Parathyroid adenoma (tissue), 2 donors: Measurements from ENCODE around the gene CNTN2.

Experiments used
- H2AFZ ChIP-seq: fragments of 300-600 bp; sonication (generic); one replicate; pipeline ENCODE4 v1.7.0; 2017; ENCODE audit warnings: antibody characterized with exemption, mild to moderate bottlenecking
- H3K27ac ChIP-seq: fragments of 300-600 bp; sonication (generic); one replicate; pipeline ENCODE4 v1.7.0; 2017
- H3K27me3 ChIP-seq: fragments of 300-600 bp; sonication (generic); one replicate; pipeline ENCODE4 v1.7.0; 2017; ENCODE audit warnings: low read length; ENCODE audit not compliant: control insufficient read depth, insufficient read depth
- H3K36me3 ChIP-seq: fragments of 300-600 bp; sonication (generic); one replicate; pipeline ENCODE4 v1.7.0; 2017; ENCODE audit warnings: low read length; ENCODE audit not compliant: control insufficient read depth, insufficient read depth
- H3K4me1 ChIP-seq: fragments of 300-600 bp; sonication (generic); one replicate; pipeline ENCODE4 v1.7.0; 2017; ENCODE audit warnings: control low read depth
- H3K4me2 ChIP-seq: fragments of 300-600 bp; sonication (generic); one replicate; pipeline ENCODE4 v1.7.0; 2017; ENCODE audit warnings: low read length
- H3K4me3 ChIP-seq: fragments of 300-600 bp; sonication (generic); one replicate; pipeline ENCODE4 v1.7.0; 2017; ENCODE audit warnings: low read depth, low read length
- H3K79me2 ChIP-seq: fragments of 300-600 bp; sonication (generic); one replicate; pipeline ENCODE4 v1.7.0; 2017; ENCODE audit warnings: control low read depth
- H3K9ac ChIP-seq: fragments of 300-600 bp; sonication (generic); one replicate; pipeline ENCODE4 v1.7.0; 2017; ENCODE audit warnings: mild to moderate bottlenecking
- H3K9me3 ChIP-seq: fragments of 300-600 bp; sonication (generic); one replicate; pipeline ENCODE4 v1.7.0; 2017; ENCODE audit warnings: low read length; ENCODE audit not compliant: control insufficient read depth
- TF ChIP-seq, protein P1 (sequence below): fragments of 300-600 bp; sonication (generic); IDR thresholded peaks from one replicate; pipeline ENCODE4 v1.7.0; 2017; ENCODE audit warnings: antibody characterized with exemption, mild to moderate bottlenecking
- donor health status: primary hyperparathyroidism.

The CNTN2 gene

DNA sequence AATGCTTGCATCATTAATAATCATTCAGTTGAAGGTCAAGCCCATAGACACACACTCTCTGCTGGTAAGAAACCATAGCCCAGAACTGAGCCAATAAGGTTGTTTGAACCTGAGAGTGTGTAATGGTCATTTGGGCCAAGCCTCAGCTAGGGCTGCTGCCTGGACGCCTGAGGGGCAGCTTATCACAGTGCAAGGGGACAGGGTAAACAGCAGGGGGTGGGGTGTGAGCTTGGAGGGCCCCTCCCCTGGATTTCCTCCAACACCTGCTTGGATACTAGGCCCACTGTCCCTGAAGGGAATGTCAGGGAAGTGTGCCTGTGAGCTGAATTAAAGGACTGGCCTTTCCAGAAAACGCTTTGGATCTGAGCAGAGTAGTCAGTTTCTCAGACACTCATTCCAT is 24.6 kb upstream of the CNTN2 start:
- H3K9ac ChIP-seq, result no peak overlapping the region
- no peak overlapping the region for H3K4me3 ChIP-seq
- H3K4me1 ChIP-seq, result no peaks in the 10 kb centered on the region
- H3K9me3 ChIP-seq, result no peaks in the 10 kb centered on the region
- H3K36me3 ChIP-seq, result no peaks in the 10 kb centered on the region
- H2AFZ ChIP-seq, result no peak overlapping the region
- TF ChIP-seq, protein P1, sequence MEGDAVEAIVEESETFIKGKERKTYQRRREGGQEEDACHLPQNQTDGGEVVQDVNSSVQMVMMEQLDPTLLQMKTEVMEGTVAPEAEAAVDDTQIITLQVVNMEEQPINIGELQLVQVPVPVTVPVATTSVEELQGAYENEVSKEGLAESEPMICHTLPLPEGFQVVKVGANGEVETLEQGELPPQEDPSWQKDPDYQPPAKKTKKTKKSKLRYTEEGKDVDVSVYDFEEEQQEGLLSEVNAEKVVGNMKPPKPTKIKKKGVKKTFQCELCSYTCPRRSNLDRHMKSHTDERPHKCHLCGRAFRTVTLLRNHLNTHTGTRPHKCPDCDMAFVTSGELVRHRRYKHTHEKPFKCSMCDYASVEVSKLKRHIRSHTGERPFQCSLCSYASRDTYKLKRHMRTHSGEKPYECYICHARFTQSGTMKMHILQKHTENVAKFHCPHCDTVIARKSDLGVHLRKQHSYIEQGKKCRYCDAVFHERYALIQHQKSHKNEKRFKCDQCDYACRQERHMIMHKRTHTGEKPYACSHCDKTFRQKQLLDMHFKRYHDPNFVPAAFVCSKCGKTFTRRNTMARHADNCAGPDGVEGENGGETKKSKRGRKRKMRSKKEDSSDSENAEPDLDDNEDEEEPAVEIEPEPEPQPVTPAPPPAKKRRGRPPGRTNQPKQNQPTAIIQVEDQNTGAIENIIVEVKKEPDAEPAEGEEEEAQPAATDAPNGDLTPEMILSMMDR, result no peak
- H3K27me3 ChIP-seq, result no peaks in the 10 kb centered on the region
- no peaks in the 10 kb centered on the region for H3K79me2 ChIP-seq
- H3K27ac ChIP-seq, result no peak overlapping the region
- H3K4me2 ChIP-seq, result no peak overlapping the region

DNA sequence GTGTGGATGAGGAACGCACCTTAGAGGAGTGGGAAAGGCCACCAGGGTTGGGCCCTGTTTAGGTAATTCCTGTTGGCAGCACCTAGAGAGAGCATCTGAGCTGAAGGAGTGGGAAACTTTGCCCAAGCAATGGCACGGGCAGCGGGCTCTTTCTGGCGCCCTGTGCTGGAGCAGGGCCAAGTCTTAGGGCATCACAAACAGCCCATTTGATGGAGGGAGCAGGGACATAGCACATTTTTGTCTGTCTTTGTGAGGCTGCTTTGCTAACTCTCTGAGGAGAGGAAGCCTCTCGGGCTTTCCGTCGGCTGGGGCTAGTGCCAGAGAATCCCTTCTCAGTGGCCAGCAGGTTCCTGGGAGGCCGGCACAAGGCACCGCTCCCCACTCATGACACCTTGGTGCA is 22.5 kb upstream of the CNTN2 start:
- Histone ChIP-seq H3K4me3 (no peak overlapping the region), H3K9ac (no peak overlapping the region), H3K9me3 (no peaks in the 10 kb centered on the region), H3K4me2 (no peak overlapping the region), H3K27ac (no peak overlapping the region), H3K79me2 (no peaks in the 10 kb centered on the region), H3K4me1 (no peaks in the 10 kb centered on the region), H2AFZ (no peak overlapping the region), H3K36me3 (no peaks in the 10 kb centered on the region), H3K27me3 (no peaks in the 10 kb centered on the region)
- TF ChIP-seq, protein P1, result no peak

DNA sequence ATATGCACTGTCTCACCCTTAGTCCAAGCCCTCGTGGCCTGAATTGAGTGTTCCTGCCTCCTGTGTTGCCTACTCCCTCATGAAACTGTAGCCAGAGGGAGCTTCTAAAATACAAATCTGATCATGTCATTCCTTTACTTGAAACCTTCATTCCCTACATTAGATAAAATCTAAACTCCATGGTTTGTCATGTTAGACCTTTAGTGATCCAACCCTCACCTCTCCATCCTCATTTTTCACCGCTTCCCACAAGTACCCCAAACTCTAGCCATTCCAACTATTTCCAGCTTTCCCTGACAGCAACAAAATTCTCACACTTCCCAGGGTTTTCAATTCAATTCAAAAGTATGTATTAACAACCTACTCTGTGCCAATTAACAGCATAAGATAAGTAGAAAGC is 18.3 kb upstream of the CNTN2 start:
- Histone ChIP-seq H3K4me2 (no peak overlapping the region), H3K79me2 (no peaks in the 10 kb centered on the region), H3K4me1 (no peaks in the 10 kb centered on the region), H3K9me3 (no peaks in the 10 kb centered on the region), H3K27me3 (no peaks in the 10 kb centered on the region), H3K27ac (no peak overlapping the region), H3K9ac (no peak overlapping the region), H3K4me3 (no peak overlapping the region), H3K36me3 (no peaks in the 10 kb centered on the region), H2AFZ (no peak overlapping the region)
- TF ChIP-seq, protein P1, result no peak

DNA sequence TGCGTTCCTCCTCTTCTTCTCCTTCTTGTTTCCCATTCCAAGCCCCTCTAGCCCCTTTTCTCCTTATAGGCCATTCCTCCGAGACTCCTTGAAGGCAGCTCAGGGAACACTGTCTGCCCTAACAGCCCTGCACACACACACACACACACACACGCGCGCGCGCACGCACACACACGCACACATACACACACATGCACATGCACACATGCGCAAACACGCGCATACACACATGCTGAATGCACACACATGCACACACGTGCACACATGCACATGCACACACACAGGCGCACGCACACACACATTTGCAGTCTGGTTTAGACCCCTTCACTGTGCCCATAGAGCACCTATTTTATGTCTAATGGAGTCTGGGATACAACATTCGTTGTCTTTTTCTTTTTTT is 17.8 kb upstream of the CNTN2 start:
- Histone ChIP-seq H3K79me2 (no peaks in the 10 kb centered on the region), H3K27ac (no peak overlapping the region), H3K36me3 (no peaks in the 10 kb centered on the region), H2AFZ (no peak overlapping the region), H3K9ac (no peak overlapping the region), H3K4me2 (no peak overlapping the region), H3K27me3 (no peaks in the 10 kb centered on the region), H3K9me3 (no peaks in the 10 kb centered on the region), H3K4me3 (no peak overlapping the region), H3K4me1 (no peaks in the 10 kb centered on the region)
- TF ChIP-seq, protein P1, result no peak

DNA sequence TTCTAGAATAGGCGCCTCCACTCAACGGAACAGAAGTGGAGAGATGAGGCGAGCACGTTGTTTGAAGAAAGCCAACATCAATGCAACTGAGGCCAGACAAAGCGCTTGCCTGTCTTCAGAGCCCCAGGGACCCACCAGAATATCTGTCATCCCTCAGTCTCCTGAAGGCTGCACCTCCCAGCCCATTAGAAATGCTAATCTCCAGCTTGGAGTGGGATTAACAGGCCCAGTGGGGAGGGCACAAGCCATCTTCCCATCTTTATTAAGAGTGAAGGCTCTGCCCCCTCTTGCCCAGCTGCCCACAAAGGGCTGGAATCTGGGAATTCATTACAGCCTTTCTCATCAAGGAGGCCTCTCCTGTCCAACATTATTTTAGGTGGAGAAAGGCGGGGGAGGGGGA is 16.8 kb upstream of the CNTN2 start:
- no peaks in the 10 kb centered on the region for H3K4me1 ChIP-seq
- no peak overlapping the region for H3K27ac ChIP-seq
- no peaks in the 10 kb centered on the region for H3K27me3 ChIP-seq
- H3K4me2 ChIP-seq, result no peak overlapping the region
- no peaks in the 10 kb centered on the region for H3K36me3 ChIP-seq
- no peaks in the 10 kb centered on the region for H3K79me2 ChIP-seq
- TF ChIP-seq, protein P1, result no peak
- H2AFZ ChIP-seq, result no peak overlapping the region
- no peak overlapping the region for H3K4me3 ChIP-seq
- H3K9me3 ChIP-seq, result no peaks in the 10 kb centered on the region
- H3K9ac ChIP-seq, result no peak overlapping the region
